Measurements from ENCODE around the gene SLF2. TPM values are rescaled to one million over a fixed set of nuclear protein-coding genes. Genes with fewer than 3 reads are reported as not detected.

SLF2 gene
- total and polyA plus RNA-seq, 9 of the 15 experiments (the other 6 are each of a cell fraction or from before 2014, with no cell fraction given) = 1.7 to 18.4 (median 7.8) TPM

DNA sequence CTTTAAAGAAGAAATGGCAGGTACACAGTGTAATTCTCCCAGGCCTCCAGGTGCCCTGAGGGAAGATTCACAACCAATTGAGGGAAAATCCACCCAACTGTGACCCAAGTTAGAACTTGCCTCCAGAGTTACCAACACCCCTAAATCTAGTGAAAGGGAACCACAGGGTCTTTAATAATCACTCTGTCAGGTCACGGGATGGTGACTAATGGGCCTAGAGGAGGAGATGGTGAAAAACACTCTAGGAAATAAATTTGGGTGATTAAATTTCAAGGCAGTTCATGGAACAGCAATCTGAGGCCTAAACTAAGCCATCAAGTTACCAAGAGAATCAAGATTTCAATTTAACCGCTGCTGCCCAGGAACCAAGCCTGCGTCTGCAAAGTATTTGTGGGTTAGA is 26.7 kb upstream of the SLF2 start:
- 31% methylated on average over 3 of the region's 3 CpGs for WGBS (ENCODE audit: insufficient coverage, low coverage, missing lambda C conversion rate)
- Histone ChIP-seq H3K4me2 (ENCODE audit: insufficient read depth, low read length) (no peak overlapping the region), H3K4me1 (replicated peaks in 1 of 2; ENCODE audit: control insufficient read depth in 2 of 2, insufficient read depth in 2 of 2, low read length in 2 of 2) (no peaks in the 10 kb centered on the region; a peak in 1 of 5 replicates), H3K9me3 (replicated peaks; ENCODE audit: control insufficient read depth, insufficient read depth, low read depth, low read length) (no peaks in the 10 kb centered on the region), H3K27me3 (ENCODE audit: control insufficient read depth in 2 of 2, insufficient read depth in 2 of 2, low read length in 2 of 2) (peaks cover 2 to 13% of the 10 kb centered on the region in 2 experiments; a peak in 3 of 5 replicates), H4K20me1 (replicated peaks; ENCODE audit: control insufficient read depth, insufficient read depth, low read length) (no peaks in the 10 kb centered on the region), H3K27ac (ENCODE audit: extremely low read depth, low read depth, low read length) (no peak overlapping the region), H3K9me1 (ENCODE audit: control insufficient read depth, insufficient read depth, low read length) (no peaks in the 10 kb centered on the region), H2AFZ (ENCODE audit: low read depth, low read length) (no peak overlapping the region), H3K9ac (ENCODE audit: insufficient read depth in 1 of 2, low read depth in 2 of 2, low read length in 2 of 2) (no peak overlapping the region), H3K79me2 (ENCODE audit: control insufficient read depth, insufficient read depth, low read length) (no peaks in the 10 kb centered on the region), H3K36me3 (ENCODE audit: control insufficient read depth, insufficient read depth, low read length) (no peaks in the 10 kb centered on the region), H3K4me3 (no peak overlapping the region)
- POLR2A ChIA-PET = no interaction called here
- no TSS peak for BruUV-seq (replicated peaks)
- CTCF ChIA-PET (ENCODE audit: low intra/inter-chr PET ratio) = no interaction called here
- DNase-seq (ENCODE audit: extremely low read depth in 1 of 4, low spot score in 3 of 4) = no peak
- in situ Hi-C loops (cut with MboI) = loop anchor here (25.0 kb wide), 1 partner anchor 549 kb away; the partner anchor contains the start of genes PKD2L1 and SCD
- intact Hi-C loops (cut with micrococcal nuclease) = no loop called here
- no peak for FAIRE-seq
- ATAC-seq = no peak
- TF ChIP-seq, protein P1, sequence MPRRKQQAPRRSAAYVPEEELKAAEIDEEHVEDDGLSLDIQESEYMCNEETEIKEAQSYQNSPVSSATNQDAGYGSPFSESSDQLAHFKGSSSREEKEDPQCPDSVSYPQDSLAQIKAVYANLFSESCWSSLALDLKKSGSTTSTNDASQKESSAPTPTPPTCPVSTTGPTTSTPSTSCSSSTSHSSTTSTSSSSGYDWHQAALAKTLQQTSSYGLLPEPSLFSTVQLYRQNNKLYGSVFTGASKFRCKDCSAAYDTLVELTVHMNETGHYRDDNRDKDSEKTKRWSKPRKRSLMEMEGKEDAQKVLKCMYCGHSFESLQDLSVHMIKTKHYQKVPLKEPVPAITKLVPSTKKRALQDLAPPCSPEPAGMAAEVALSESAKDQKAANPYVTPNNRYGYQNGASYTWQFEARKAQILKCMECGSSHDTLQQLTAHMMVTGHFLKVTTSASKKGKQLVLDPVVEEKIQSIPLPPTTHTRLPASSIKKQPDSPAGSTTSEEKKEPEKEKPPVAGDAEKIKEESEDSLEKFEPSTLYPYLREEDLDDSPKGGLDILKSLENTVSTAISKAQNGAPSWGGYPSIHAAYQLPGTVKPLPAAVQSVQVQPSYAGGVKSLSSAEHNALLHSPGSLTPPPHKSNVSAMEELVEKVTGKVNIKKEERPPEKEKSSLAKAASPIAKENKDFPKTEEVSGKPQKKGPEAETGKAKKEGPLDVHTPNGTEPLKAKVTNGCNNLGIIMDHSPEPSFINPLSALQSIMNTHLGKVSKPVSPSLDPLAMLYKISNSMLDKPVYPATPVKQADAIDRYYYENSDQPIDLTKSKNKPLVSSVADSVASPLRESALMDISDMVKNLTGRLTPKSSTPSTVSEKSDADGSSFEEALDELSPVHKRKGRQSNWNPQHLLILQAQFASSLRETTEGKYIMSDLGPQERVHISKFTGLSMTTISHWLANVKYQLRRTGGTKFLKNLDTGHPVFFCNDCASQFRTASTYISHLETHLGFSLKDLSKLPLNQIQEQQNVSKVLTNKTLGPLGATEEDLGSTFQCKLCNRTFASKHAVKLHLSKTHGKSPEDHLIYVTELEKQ (CRISPR knock-in tag; IDR thresholded peaks at IDR 0.05) = no peak
- TF ChIP-seq, protein P2, sequence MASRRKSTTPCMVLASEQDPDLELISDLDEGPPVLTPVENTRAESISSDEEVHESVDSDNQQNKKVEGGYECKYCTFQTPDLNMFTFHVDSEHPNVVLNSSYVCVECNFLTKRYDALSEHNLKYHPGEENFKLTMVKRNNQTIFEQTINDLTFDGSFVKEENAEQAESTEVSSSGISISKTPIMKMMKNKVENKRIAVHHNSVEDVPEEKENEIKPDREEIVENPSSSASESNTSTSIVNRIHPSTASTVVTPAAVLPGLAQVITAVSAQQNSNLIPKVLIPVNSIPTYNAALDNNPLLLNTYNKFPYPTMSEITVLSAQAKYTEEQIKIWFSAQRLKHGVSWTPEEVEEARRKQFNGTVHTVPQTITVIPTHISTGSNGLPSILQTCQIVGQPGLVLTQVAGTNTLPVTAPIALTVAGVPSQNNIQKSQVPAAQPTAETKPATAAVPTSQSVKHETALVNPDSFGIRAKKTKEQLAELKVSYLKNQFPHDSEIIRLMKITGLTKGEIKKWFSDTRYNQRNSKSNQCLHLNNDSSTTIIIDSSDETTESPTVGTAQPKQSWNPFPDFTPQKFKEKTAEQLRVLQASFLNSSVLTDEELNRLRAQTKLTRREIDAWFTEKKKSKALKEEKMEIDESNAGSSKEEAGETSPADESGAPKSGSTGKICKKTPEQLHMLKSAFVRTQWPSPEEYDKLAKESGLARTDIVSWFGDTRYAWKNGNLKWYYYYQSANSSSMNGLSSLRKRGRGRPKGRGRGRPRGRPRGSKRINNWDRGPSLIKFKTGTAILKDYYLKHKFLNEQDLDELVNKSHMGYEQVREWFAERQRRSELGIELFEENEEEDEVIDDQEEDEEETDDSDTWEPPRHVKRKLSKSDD (conservative IDR thresholded peaks at IDR 0.05; ENCODE audit: low read length) = no peak
- TF ChIP-seq CHD1 (IDR thresholded peaks at IDR 0.05; ENCODE audit: low read length) (no peak), CHD4 (IDR thresholded peaks at IDR 0.05; ENCODE audit: insufficient read depth, insufficient replicate concordance, low read depth, low read length, poor library complexity, severe bottlenecking) (no peak), RFX1 (IDR thresholded peaks at IDR 0.05) (no peak), SP1 (CRISPR knock-in tag; IDR thresholded peaks at IDR 0.05) (no peak), CXXC5 (CRISPR knock-in tag; IDR thresholded peaks at IDR 0.05) (no peak)
- TF ChIP-seq, protein P3, sequence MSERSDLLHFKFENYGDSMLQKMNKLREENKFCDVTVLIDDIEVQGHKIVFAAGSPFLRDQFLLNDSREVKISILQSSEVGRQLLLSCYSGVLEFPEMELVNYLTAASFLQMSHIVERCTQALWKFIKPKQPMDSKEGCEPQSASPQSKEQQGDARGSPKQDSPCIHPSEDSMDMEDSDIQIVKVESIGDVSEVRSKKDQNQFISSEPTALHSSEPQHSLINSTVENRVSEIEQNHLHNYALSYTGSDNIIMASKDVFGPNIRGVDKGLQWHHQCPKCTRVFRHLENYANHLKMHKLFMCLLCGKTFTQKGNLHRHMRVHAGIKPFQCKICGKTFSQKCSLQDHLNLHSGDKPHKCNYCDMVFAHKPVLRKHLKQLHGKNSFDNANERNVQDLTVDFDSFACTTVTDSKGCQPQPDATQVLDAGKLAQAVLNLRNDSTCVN (CRISPR knock-in tag; IDR thresholded peaks at IDR 0.05) = no peak
- TF ChIP-seq, protein P4, sequence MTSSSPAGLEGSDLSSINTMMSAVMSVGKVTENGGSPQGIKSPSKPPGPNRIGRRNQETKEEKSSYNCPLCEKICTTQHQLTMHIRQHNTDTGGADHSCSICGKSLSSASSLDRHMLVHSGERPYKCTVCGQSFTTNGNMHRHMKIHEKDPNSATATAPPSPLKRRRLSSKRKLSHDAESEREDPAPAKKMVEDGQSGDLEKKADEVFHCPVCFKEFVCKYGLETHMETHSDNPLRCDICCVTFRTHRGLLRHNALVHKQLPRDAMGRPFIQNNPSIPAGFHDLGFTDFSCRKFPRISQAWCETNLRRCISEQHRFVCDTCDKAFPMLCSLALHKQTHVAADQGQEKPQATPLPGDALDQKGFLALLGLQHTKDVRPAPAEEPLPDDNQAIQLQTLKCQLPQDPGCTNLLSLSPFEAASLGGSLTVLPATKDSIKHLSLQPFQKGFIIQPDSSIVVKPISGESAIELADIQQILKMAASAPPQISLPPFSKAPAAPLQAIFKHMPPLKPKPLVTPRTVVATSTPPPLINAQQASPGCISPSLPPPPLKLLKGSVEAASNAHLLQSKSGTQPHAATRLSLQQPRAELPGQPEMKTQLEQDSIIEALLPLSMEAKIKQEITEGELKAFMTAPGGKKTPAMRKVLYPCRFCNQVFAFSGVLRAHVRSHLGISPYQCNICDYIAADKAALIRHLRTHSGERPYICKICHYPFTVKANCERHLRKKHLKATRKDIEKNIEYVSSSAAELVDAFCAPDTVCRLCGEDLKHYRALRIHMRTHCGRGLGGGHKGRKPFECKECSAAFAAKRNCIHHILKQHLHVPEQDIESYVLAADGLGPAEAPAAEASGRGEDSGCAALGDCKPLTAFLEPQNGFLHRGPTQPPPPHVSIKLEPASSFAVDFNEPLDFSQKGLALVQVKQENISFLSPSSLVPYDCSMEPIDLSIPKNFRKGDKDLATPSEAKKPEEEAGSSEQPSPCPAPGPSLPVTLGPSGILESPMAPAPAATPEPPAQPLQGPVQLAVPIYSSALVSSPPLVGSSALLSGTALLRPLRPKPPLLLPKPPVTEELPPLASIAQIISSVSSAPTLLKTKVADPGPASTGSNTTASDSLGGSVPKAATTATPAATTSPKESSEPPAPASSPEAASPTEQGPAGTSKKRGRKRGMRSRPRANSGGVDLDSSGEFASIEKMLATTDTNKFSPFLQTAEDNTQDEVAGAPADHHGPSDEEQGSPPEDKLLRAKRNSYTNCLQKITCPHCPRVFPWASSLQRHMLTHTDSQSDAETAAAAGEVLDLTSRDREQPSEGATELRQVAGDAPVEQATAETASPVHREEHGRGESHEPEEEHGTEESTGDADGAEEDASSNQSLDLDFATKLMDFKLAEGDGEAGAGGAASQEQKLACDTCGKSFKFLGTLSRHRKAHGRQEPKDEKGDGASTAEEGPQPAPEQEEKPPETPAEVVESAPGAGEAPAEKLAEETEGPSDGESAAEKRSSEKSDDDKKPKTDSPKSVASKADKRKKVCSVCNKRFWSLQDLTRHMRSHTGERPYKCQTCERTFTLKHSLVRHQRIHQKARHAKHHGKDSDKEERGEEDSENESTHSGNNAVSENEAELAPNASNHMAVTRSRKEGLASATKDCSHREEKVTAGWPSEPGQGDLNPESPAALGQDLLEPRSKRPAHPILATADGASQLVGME (CRISPR knock-in tag; IDR thresholded peaks at IDR 0.05) = no peak
